ENCODE data around the gene SYT3.

SYT3 gene

GRCh38 chr19:50662651-50663481, 23.2 kb upstream of the SYT3 start:
- in situ Hi-C loops (cut with MboI; ENCODE audit: low sequenced_read_pairs) = no loop called here

GRCh38 chr19:50661766-50662650, 22.3 kb upstream of the SYT3 start:
- in situ Hi-C loops (cut with MboI; ENCODE audit: low sequenced_read_pairs) = no loop called here

GRCh38 chr19:50661023-50661422, 21.3 kb upstream of the SYT3 start:
- in situ Hi-C loops (cut with MboI; ENCODE audit: low sequenced_read_pairs) = no loop called here

- in situ Hi-C loops (cut with MboI; ENCODE audit: low sequenced_read_pairs) = no loop called here
These were observed 20.3 kb upstream of the SYT3 start for GRCh38 chr19:50660088-50660366.

- in situ Hi-C loops (cut with MboI; ENCODE audit: low sequenced_read_pairs) = no loop called here
These were observed 19.8 kb upstream of the SYT3 start for GRCh38 chr19:50659318-50660087.

GRCh38 chr19:50658441-50659317, 19.0 kb upstream of the SYT3 start:
- in situ Hi-C loops (cut with MboI; ENCODE audit: low sequenced_read_pairs) = no loop called here

GRCh38 chr19:50657712-50658440, 18.2 kb upstream of the SYT3 start:
- in situ Hi-C loops (cut with MboI; ENCODE audit: low sequenced_read_pairs) = no loop called here

- in situ Hi-C loops (cut with MboI; ENCODE audit: low sequenced_read_pairs) = no loop called here
These were observed 17.6 kb upstream of the SYT3 start for GRCh38 chr19:50657222-50657669.

GRCh38 chr19:50654882-50655281, 15.2 kb upstream of the SYT3 start:
- in situ Hi-C loops (cut with MboI; ENCODE audit: low sequenced_read_pairs) = no loop called here

GRCh38 chr19:50652722-50653121, 13.0 kb upstream of the SYT3 start:
- in situ Hi-C loops (cut with MboI; ENCODE audit: low sequenced_read_pairs) = no loop called here

GRCh38 chr19:50651174-50651573, 11.5 kb upstream of the SYT3 start:
- in situ Hi-C loops (cut with MboI; ENCODE audit: low sequenced_read_pairs) = no loop called here

GRCh38 chr19:50649433-50650391, 10.0 kb upstream of the SYT3 start, which contains the start of gene C19orf81:
TSS of gene C19orf81 (plus strand) at chr19:50649445. CDS start at chr19:50649445, 0 bp downstream.
- in situ Hi-C loops (cut with MboI; ENCODE audit: low sequenced_read_pairs) = no loop called here

GRCh38 chr19:50648659-50649058, 9.0 kb upstream of the SYT3 start:
- in situ Hi-C loops (cut with MboI; ENCODE audit: low sequenced_read_pairs) = no loop called here

- in situ Hi-C loops (cut with MboI; ENCODE audit: low sequenced_read_pairs) = no loop called here
These were observed 8.4 kb upstream of the SYT3 start for GRCh38 chr19:50647879-50648615.

GRCh38 chr19:50646074-50646807, 6.6 kb upstream of the SYT3 start:
- in situ Hi-C loops (cut with MboI; ENCODE audit: low sequenced_read_pairs) = no loop called here

GRCh38 chr19:50645107-50645506, 5.4 kb upstream of the SYT3 start:
- in situ Hi-C loops (cut with MboI; ENCODE audit: low sequenced_read_pairs) = no loop called here

GRCh38 chr19:50644315-50644915, 4.7 kb upstream of the SYT3 start:
- in situ Hi-C loops (cut with MboI; ENCODE audit: low sequenced_read_pairs) = no loop called here

Data from HL-60/S4 treated with retinoic acid at 250 ng/mL for 4 days and 3 days (cell line).